M059J (cell line): ENCODE results near the gene NOLC1. TPM values are rescaled to one million over a fixed set of nuclear protein-coding genes. Genes with fewer than 3 reads are reported as not detected.

ENCODE experiments used
- DNase-seq: peaks from one replicate; pipeline ENCODE4 v3.0.0-alpha.2; 2012; ENCODE audit warnings: low read depth
- total RNA-seq: library from RNA; depleted of rRNA; stranded (reverse); fragments of >200 nt; shearing (Covaris generic); gene quantifications from 2 replicates; pipeline ENCODE4 v1.2.3, GENCODE V29; 2014

The NOLC1 gene
- total RNA-seq, 1 experiment from 2014 or later: 63.0 TPM

GRCh38 chr10:102121739-102122372, 30.3 kb upstream of the NOLC1 start:
- DNase-seq: no peak

GRCh38 chr10:102122450-102122849, 29.7 kb upstream of the NOLC1 start:
- no peak for DNase-seq

DNA sequence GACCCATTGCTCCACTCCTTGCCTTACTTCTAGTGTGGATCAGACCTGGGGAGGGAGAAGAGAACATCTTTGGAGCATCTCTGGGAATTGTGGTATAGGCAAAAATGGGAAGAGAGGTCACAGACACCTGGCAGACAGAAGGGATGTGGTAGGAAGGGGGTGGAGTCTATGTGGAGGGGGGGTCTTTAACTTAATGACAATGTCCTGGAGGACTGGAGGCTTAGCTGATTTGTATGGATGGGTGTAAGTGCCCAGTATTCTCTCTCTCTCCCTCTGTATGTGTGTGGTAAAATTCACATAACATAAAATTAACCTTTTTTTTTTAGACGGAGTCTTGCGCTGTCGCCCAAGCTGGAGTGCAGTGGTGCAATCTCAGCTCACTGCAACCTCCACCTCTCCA, 29.0 kb upstream of the NOLC1 start:
- DNase-seq: no peak

DNA sequence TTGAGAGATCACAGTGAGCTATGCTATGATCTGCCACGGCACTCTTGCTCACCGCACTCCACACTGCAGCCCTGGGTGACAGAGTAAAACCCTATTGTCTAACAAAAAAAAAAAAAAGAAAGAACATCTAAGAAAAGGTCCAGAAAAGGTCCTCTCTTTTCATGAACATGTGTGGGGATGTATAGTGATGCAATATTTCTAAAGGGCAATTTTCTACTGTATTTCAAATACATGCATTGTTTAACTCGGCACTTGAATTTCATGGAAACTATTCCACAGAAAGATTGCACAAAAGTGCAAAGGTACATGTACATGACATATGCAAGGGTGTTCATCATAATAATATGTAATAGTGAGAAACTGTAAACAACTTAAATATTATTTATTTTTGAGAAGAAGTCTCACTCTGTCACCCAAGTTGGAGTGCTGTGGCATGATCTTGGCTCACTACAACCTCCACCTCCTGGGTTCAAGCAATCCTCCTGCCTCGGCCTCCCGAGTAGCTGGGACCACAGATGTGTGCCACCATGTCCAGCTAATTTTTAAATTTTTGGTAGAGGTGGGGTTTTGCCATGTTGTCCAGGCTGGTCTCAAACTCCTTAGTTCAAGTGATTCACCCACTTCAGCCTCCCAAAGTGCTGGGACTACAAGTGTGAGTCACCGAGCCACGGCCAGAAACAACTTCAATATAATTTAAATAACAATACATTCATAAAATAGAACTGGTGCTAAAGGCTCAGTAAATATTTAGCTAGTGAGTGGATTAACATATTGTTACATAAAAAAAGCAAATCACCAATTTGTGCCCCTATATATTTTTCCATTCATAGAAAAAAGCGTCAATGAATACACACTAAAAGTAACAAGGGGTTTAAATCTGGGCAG, 20.7 kb upstream of the NOLC1 start:
- peak; percentile 67 for DNase-seq

DNA sequence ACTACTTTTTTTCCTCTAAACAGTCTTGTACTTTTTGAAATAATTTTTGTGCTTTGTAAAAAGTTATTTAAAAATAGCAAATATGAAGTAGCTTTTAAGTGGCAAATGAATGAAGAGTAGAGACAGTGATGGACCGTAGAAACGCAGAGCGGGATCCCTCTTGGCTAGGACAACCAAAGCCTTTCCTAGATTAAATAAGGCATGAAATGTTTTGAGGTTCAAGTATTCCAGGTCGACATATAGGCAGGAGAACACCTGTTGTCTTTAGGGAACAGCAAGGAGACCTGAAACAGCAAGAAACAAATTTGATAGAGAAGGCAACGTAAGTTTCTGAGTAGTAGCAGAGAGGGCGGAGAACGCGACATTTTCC, 20.0 kb upstream of the NOLC1 start:
- DNase-seq: no peak

DNA sequence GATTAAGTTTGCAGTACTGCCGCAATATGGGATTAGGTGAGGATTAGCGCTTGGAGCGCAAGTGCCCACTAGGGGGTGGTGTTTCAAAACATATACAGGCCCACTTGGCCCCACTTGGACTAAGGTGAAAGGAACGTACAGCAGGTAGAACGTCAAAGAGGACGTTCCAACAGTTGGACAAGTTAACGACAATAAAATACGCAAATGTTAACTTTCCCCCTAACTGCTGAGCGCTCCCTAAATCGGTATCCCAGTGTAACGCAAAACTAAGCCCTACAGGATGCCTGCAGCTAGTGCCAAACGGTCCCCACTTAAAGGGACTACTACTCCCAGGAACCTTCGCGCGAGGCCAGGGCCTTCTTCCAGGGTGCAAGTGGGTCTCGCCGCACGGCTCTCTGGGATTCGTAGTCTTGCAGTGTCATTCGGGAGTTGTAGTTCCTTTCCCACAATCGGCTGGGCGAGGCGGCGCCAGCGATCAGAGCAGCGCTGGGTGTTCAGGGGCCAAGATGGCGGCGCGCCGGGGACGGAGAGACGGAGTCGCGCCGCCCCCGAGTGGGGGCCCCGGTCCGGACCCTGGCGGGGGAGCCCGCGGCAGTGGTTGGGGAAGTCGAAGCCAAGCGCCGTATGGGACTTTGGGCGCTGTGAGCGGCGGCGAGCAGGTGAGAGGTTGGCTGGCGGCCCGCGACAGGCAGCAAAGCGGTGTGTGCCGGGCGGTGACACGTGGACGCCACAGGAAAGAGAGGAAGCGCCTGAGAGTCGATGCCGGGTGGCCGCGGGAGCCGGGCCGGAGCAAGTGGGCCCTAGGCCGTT, 19.4 kb upstream of the NOLC1 start, which contains the start of gene PPRC1:
TSS of gene PPRC1 (plus strand) at position 478 of the 810 bp plus-strand sequence. CDS start at position 507, 29 bp downstream.
- peak; percentile 99 for DNase-seq

DNA sequence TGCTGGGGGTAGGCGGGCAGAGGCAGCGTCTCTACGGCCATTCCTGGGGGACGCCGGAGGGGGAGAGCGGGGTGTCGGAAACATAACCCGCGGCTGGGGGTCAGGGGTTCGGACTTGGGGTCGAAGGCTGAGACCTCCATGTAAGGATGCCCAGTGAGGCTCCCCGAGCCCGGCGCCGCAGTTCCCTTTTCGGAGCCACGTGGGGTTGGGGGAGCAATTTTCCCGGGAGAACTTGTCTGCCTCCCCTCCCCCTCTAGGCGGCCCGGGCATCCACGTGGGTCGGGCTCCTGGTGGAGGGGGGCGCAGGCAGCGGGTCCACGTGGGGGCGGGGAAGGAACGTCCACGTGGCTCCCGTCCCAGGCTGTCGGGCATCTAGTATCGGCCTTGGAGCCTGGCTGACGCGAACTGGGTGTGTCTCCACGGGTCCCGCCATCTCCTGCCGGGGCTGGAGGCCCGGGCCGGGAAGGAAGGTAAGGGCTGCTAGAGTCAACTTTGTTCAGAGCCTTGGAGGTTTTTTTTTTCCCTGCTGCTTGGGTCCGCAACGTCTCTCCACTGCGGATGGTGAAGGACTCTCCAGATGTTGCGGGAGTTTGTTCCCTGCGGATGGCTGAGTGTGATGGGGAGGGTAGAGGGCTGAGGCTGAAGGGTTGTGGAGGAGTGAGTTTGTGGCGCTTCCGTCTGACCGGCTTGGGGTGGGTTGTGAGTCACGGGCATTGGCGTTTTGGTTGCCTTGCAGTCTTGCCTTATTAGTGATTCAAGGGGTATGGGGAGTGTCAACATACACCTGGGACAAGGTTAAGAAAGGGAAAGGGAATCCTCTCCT, 18.6 kb upstream of the NOLC1 start:
- peak; percentile 76 for DNase-seq

GRCh38 chr10:102134416-102134815, 17.8 kb upstream of the NOLC1 start:
- no peak for DNase-seq

GRCh38 chr10:102135956-102136526, 16.1 kb upstream of the NOLC1 start:
- no peak for DNase-seq

DNA sequence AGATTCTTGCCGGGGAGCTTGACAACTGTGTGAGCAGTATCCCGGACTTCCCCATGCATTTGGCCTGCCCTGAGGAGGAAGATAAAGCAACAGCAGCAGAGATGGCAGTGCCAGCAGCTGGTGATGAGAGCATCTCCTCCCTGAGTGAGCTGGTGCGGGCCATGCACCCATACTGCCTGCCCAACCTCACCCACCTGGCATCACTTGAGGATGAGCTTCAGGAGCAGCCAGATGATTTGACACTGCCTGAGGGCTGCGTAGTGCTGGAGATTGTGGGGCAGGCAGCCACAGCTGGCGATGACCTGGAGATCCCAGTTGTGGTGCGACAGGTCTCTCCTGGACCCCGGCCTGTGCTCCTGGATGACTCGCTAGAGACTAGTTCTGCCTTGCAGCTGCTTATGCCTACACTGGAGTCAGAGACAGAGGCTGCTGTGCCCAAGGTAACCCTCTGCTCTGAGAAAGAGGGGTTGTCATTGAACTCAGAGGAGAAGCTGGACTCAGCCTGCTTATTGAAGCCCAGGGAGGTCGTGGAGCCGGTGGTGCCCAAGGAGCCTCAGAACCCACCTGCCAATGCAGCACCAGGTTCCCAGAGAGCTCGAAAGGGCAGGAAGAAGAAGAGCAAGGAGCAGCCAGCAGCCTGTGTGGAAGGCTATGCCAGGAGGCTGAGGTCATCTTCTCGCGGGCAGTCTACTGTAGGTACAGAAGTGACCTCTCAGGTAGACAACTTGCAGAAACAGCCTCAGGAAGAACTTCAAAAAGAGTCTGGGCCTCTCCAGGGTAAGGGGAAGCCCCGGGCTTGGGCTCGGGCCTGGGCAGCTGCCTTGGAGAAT, 12.7 kb upstream of the NOLC1 start:
- DNase-seq: no peak

DNA sequence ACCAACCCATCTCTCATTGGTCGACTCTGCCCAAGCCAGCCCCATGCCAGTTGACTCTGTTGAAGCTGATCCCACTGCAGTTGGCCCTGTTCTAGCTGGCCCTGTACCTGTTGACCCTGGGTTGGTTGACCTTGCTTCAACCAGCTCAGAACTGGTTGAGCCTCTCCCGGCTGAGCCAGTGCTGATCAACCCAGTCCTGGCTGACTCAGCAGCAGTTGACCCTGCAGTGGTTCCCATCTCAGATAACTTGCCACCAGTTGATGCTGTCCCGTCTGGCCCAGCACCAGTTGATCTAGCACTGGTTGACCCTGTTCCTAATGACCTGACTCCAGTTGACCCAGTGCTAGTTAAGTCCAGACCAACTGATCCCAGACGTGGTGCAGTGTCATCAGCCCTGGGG, 12.0 kb upstream of the NOLC1 start:
- DNase-seq: no peak

DNA sequence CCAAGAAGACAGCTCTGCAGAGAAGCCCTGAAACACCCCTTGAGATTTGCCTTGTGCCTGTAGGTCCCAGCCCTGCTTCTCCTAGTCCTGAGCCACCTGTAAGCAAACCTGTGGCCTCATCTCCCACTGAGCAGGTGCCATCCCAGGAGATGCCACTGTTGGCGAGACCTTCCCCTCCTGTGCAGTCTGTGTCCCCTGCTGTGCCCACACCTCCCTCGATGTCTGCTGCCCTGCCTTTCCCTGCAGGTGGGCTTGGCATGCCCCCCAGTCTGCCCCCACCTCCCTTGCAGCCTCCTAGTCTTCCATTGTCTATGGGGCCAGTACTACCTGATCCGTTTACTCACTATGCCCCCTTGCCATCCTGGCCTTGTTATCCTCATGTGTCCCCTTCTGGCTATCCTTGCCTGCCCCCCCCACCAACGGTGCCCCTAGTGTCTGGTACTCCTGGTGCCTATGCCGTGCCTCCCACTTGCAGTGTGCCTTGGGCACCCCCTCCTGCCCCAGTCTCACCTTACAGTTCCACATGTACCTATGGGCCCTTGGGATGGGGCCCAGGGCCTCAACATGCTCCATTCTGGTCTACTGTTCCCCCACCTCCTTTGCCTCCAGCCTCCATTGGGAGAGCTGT, 11.2 kb upstream of the NOLC1 start:
- DNase-seq: no peak

DNA sequence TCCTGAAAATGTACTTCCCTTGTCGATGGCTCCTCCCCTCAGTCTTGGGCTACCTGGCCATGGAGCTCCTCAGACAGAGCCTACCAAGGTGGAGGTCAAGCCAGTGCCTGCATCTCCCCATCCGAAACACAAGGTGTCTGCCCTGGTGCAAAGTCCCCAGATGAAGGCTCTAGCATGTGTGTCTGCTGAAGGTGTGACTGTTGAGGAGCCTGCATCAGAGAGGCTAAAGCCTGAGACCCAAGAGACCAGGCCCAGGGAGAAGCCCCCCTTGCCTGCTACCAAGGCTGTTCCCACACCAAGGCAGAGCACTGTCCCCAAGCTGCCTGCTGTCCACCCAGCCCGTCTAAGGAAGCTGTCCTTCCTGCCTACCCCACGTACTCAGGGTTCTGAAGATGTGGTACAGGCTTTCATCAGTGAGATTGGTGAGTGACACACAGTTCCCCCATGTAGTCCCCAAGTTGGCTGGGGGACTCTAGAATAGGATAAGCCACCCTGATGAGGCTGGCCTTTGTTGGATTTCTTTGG, 10.5 kb upstream of the NOLC1 start:
- DNase-seq: no peak

- no peak for DNase-seq
These were observed 5.2 kb upstream of the NOLC1 start for GRCh38 chr10:102146971-102147428.

- no peak for DNase-seq
These were observed 4.6 kb upstream of the NOLC1 start for GRCh38 chr10:102147561-102147960.

GRCh38 chr10:102148275-102148674, 3.9 kb upstream of the NOLC1 start:
- DNase-seq: no peak

DNA sequence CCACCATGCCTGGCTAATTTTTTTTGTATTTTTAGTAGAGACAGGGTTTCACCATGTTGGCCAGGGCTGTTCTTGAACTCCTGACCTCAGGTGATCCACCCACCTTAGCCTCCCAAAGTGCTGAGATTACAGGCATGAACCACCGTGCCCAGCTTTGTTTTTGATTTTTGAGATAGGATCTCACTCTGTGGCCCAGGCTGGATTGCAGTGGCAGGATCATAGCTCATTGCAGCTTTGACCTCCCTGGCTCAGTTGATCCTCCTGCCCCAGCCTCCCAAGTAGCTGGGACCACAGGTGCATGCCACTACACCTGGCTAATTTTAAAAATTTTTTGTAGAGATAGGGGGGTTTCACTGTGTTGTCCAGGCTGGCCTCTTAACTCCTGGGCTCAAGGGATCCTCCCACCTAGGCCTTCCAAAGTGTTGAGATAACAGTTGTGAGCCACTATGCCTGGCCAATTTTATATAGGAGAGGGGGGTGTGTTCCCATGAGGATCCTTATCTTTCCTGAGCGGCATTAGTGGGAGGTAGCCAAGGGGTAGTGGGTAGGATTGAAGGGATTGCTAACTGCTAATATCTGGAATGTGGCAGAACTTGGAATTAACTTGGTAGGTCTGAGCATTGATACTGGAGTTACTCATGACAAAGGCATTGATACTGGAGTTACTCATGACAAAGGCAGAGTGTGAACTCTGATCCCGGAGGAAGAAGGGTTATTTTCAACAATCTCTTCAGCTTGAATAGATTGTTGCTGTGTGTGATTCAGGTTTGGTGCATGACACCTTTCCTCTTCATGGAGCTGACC, 1.0 kb upstream of the NOLC1 start:
- DNase-seq: peak; percentile 79

- no peak for DNase-seq
These were observed 329 bp downstream of the NOLC1 start for GRCh38 chr10:102152545-102152890.
